HFF-Myc (cell line): Measurements from ENCODE around the gene CTDSP2.
A peak's percentile ranks its signal among the peaks of the same experiment; 100 is the strongest.

Source experiments
- DNase-seq: peaks from one replicate; pipeline ENCODE4 v3.0.0-alpha.2; 2011; ENCODE audit warnings: low read depth; ENCODE audit errors: extremely low read depth
- H3K4me3 ChIP-seq: replicated peaks from 2 replicates; pipeline ENCODE4 v1.5.1; 2011; ENCODE audit warnings: low read depth, mild to moderate bottlenecking, control low read depth, low read length
- TF ChIP-seq, protein P1 (sequence below): IDR thresholded peaks from 2 replicates; pipeline ENCODE4 v1.5.1; 2012; ENCODE audit warnings: mild to moderate bottlenecking, low read depth, low read length, control low read depth; ENCODE audit errors: missing control alignments

Gene CTDSP2

GRCh38 chr12:57806677-57807076, 39.9 kb downstream of the CTDSP2 start:
- DNase-seq = no peak
- TF ChIP-seq, protein P1, sequence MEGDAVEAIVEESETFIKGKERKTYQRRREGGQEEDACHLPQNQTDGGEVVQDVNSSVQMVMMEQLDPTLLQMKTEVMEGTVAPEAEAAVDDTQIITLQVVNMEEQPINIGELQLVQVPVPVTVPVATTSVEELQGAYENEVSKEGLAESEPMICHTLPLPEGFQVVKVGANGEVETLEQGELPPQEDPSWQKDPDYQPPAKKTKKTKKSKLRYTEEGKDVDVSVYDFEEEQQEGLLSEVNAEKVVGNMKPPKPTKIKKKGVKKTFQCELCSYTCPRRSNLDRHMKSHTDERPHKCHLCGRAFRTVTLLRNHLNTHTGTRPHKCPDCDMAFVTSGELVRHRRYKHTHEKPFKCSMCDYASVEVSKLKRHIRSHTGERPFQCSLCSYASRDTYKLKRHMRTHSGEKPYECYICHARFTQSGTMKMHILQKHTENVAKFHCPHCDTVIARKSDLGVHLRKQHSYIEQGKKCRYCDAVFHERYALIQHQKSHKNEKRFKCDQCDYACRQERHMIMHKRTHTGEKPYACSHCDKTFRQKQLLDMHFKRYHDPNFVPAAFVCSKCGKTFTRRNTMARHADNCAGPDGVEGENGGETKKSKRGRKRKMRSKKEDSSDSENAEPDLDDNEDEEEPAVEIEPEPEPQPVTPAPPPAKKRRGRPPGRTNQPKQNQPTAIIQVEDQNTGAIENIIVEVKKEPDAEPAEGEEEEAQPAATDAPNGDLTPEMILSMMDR = no peak
- H3K4me3 ChIP-seq = no peak overlapping the region

- H3K4me3 ChIP-seq = no peak overlapping the region
- TF ChIP-seq, protein P1 = peak; percentile 88
- DNase-seq = no peak
Observed at GRCh38 chr12:57803319-57803893, 43.1 kb downstream of the CTDSP2 start.

DNA sequence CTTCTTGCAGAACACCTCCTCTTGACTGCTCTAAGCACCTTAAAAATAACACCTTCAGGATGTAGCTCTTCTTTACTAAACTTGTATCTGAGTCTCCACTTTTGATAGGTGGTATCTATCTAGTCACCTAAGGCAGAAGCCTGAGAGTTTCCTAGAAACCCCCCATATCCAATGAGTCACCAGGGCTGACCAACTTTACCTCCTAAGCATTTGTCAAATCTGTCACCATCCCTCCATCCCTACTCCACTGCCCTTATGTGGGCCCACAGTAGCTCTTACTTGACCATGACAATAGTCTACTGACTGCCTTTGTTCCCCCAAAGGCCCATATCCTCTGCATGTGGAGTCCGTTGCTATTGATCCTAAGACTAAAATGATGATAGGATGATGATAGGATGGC, 43.9 kb downstream of the CTDSP2 start:
- DNase-seq = no peak
- no peak overlapping the region for H3K4me3 ChIP-seq
- TF ChIP-seq, protein P1 = no peak

GRCh38 chr12:57800965-57801364, 45.6 kb downstream of the CTDSP2 start:
- TF ChIP-seq, protein P1 = no peak
- H3K4me3 ChIP-seq = no peak overlapping the region
- DNase-seq = no peak

DNA sequence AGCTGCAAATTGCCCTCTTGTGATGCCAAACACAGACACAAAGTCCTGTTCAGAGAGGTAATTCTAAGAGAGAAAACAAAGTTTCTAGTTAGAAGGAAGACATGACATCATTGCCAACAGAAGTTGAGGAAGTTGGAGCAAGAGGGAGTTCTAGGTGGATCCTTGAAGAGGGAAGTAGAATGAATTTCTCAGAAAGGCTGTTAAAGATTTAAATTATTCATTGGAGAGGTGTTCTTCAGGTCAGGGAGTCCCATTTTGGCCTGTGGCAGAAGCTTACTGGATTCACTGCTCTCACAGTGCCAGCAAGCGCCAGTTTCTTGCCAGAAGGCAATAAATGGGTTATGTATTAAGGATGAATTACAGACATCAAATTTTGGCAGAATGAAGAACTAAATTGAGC, 48.6 kb downstream of the CTDSP2 start:
- no peak overlapping the region for H3K4me3 ChIP-seq
- DNase-seq = no peak
- TF ChIP-seq, protein P1 = no peak

DNA sequence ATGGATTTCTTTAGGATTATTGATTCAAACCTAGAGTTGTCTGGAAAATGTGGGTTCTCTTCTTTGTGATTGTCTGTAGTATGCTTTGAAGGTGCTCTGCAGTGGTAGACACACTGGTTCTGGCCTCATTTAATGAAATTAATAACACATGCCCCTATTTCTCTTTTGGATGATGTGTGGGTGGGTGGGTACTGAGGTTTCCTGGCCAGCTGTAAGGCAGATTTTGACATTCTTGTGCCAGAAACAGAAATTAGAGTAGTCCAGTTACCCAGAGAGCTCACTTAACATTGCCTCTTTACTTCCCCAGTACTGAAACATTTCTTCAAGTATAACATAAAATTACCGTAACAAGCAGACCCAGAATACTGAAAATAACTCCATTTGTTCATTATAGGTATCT, 49.5 kb downstream of the CTDSP2 start:
- no peak for DNase-seq
- TF ChIP-seq, protein P1 = no peak
- no peak overlapping the region for H3K4me3 ChIP-seq

DNA sequence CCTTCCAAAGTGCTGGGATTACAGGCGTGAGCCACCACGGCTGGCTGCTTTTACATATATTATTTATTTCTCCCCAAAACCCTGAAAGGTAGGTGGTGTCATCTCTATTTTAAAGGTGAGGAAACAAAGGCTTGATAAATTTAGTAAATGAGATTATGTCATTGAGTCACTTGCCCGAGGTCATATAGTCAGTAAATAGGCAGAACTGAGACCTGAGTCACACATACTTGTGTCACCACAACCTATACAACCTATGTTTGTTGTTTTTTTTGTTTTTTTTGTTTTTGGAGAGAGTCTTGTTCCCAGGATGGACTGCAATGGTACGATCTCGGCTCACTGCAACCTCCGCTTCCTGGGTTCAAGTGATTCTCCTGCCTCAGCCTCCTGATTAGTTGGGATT, 51.2 kb downstream of the CTDSP2 start:
- DNase-seq = no peak
- TF ChIP-seq, protein P1 = no peak
- H3K4me3 ChIP-seq = no peak overlapping the region
